Endothelial cell of umbilical vein (primary cell): Measurements from ENCODE around the gene MYMK.

Experiments used
- EZH2 ChIP-seq: IDR thresholded peaks from 2 replicates; pipeline ENCODE4 v1.6.1; 2012; ENCODE audit warnings: borderline replicate concordance, low read depth, mild to moderate bottlenecking, moderate library complexity, low read length, inconsistent platforms; ENCODE audit not compliant: severe bottlenecking
- POLR2A ChIP-seq: IDR thresholded peaks from 2 replicates; pipeline ENCODE4 v1.6.1; 2012; ENCODE audit warnings: low read depth, mild to moderate bottlenecking, control low read depth, low read length

GRCh38 chr9:133560311-133560710 lies 35.6 kb upstream of the MYMK start:
- TF ChIP-seq EZH2 (no peak), POLR2A (no peak)
